Rectal smooth muscle tissue (tissue), 1 donor: ENCODE results near the gene CEP55.

Experiments
- H3K27ac ChIP-seq: one replicate; pipeline ENCODE4 v1.7.0; 2013; ENCODE audit warnings: low read depth, low read length, inconsistent platforms
- H3K27me3 ChIP-seq: one replicate; pipeline ENCODE4 v1.7.0; 2013; ENCODE audit warnings: low read length; ENCODE audit not compliant: control insufficient read depth, insufficient read depth
- H3K36me3 ChIP-seq: one replicate; pipeline ENCODE4 v1.7.0; 2013; ENCODE audit warnings: low read length; ENCODE audit not compliant: control insufficient read depth, insufficient read depth
- H3K4me1 ChIP-seq: one replicate; pipeline ENCODE4 v1.7.0; 2013; ENCODE audit warnings: low read length; ENCODE audit not compliant: control insufficient read depth, insufficient read depth
- H3K4me3 ChIP-seq: one replicate; pipeline ENCODE4 v1.7.0; 2013; ENCODE audit warnings: low read length
- H3K9ac ChIP-seq: one replicate; pipeline ENCODE4 v1.7.0; 2013; ENCODE audit warnings: low read length

The CEP55 gene

DNA sequence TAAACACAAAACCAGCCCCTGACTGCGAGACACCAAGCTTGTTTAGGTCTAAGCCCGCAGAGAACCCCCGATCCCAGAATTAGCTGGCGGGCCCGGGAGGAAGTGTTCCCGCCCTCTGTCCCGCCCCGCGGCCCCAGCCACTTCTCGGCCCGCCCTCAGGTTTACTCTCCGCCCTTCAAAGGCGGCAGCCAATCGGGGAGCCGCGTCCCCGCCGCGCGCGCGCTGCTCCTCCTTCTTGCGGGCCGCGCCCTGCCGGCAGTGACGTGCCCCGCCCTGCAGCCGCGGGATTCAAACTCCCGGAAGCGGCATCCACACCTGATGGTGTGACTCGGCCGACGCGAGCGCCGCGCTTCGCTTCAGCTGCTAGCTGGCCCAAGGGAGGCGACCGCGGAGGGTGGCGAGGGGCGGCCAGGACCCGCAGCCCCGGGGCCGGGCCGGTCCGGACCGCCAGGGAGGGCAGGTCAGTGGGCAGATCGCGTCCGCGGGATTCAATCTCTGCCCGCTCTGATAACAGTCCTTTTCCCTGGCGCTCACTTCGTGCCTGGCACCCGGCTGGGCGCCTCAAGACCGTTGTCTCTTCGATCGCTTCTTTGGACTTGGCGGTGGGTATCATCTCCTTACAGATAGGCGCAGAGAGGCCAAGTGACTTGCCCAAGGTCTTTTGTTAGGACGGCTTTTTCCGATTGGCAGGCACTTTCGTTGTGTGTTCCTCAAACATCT, at the start of gene CEP55:
Gene CEP55 (plus strand): TSS at position 291 of the 720 bp plus-strand sequence. CDS start 3,440 bp downstream, outside the sequence.
- Histone ChIP-seq H3K36me3 (no peaks in the 10 kb centered on the region), H3K9ac (peak within 1 kb of the TSS; percentile 74), H3K4me3 (peak within 1 kb of the TSS; percentile 97), H3K4me1 (peaks cover 2% of the 10 kb centered on the region), H3K27me3 (no peaks in the 10 kb centered on the region), H3K27ac (no peak within 1 kb of the TSS)

DNA sequence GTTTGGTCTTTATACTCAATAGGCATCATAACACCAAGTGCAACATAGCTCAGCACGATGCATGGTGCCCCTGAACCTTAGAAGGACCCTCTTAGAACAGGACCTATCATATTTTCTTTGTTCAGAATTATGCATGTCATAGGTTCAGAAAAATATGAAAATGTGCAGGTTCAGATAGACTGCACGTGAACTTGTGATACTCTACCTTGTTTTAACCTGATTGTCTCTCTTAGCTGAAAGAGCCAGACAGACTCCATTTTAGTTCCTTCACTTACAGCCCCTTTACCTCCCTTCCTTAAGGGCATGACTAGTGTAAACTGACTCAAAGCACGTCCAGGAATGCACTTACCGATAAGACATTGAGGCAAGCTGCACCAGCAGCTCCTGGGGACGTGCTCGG, 49.4 kb upstream of the CEP55 start:
- no peak overlapping the region for H3K4me3 ChIP-seq
- peak overlapping the region; percentile 99 for H3K27ac ChIP-seq

DNA sequence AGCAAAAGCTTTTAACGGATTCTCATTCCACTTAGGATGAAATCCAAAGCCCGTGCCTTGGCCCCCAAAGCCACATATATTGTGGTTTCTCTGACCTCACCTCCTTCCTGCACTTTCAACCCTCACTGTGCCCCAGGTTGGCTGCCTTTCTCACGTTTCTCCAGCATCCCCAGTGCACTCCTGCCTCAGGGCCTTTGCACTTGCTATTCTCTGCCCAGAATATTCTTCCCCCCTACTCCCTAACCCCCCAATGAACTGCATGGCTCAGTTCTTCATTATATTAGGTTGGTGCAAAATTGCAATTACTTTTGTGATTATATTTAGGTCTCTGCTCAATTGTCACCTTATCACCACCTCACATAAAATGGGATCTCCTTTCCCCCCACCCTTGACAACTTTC, 48.4 kb upstream of the CEP55 start:
- no peak overlapping the region for H3K27ac ChIP-seq
- no peaks in the 10 kb centered on the region for H3K27me3 ChIP-seq
- H3K4me1 ChIP-seq: peaks cover 34% of the 10 kb centered on the region
- H3K9ac ChIP-seq: no peak overlapping the region
- peaks cover 5% of the 10 kb centered on the region for H3K36me3 ChIP-seq
- no peak overlapping the region for H3K4me3 ChIP-seq

More for the DNA sequence above, 49.4 kb upstream of the CEP55 start:
- Histone ChIP-seq H3K9ac (no peak overlapping the region), H3K4me1 (peaks cover 43% of the 10 kb centered on the region), H3K36me3 (peaks cover 5% of the 10 kb centered on the region), H3K27me3 (no peaks in the 10 kb centered on the region)

DNA sequence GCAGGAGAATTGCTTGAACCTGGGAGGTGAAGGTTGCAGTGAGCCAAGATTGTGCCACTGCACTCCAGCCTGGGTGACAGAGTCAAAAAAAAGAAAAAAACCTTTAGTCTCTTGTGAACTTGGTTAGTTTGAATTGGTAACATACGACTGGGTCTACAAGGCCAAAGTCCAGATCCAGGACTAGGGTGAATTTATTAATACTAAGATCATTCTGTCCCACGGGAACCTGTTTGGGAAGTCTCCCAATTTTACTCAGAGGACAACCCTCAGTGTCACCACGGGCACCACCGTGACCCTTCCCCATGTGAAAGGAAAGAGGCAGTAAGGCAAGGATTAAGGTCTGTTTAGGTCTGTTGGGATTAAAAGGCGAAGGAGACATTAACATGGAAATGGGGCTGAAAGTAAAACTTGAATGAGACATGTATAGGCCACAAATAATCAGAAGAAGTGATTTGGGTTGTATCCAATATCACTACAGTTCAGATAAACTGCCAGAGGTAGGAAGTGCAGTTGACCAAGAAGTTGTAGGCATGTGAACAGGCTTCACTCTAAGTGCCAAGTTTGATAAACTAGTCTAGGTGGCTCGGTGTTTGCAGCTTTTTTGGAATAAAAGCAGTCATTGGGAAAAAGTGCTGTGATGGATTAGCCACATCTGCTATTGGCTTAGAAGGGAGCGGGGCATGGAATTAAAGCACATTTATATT, 45.0 kb upstream of the CEP55 start:
- peaks cover 5% of the 10 kb centered on the region for H3K36me3 ChIP-seq
- H3K27ac ChIP-seq: no peak overlapping the region
- no peaks in the 10 kb centered on the region for H3K27me3 ChIP-seq
- no peak overlapping the region for H3K9ac ChIP-seq
- peaks cover under 1% of the 10 kb centered on the region for H3K4me1 ChIP-seq
- H3K4me3 ChIP-seq: no peak overlapping the region

DNA sequence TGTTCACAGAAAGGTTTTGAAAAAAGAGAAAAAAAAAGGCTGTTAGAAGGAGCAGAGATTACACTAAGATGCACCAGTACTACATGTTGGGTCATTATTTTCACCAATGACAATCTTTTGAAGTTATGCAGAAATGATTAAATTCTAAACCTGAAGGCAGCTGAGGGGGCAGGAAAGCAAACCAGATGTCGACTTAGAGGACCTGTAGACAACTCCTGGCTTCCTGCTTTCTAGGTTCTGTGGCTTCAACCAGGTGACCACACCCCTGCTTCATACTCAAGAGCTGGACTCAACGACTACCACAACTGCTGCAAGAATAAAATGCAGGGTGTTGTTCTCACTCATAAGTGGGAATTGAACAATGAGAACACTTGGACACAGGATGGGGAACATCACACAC, 44.3 kb upstream of the CEP55 start:
- Histone ChIP-seq H3K4me1 (no peaks in the 10 kb centered on the region), H3K27me3 (no peaks in the 10 kb centered on the region), H3K4me3 (no peak overlapping the region), H3K36me3 (peaks cover 5% of the 10 kb centered on the region), H3K9ac (no peak overlapping the region), H3K27ac (no peak overlapping the region)

DNA sequence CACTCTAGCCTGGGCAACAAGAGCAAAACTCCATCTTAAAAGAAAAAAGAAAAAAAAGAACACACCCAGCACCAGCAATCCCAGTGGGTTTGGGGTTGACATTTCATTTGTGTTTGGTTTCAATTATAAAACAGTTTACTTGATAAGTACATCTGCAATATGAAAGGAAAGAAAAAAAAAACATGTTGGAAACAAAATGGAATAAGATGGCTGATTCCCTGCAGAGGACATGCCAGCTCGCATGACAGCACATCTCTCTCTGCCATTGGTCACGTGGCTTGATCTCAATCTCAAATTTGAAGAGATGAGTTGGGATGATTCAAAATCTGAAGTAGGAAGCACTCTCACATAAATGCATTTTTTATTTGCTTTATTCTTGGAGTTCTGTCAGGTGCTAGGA, 42.3 kb upstream of the CEP55 start:
- Histone ChIP-seq H3K36me3 (peaks cover 5% of the 10 kb centered on the region), H3K4me3 (no peak overlapping the region), H3K4me1 (peaks cover 6% of the 10 kb centered on the region), H3K9ac (no peak overlapping the region), H3K27ac (no peak overlapping the region), H3K27me3 (no peaks in the 10 kb centered on the region)

DNA sequence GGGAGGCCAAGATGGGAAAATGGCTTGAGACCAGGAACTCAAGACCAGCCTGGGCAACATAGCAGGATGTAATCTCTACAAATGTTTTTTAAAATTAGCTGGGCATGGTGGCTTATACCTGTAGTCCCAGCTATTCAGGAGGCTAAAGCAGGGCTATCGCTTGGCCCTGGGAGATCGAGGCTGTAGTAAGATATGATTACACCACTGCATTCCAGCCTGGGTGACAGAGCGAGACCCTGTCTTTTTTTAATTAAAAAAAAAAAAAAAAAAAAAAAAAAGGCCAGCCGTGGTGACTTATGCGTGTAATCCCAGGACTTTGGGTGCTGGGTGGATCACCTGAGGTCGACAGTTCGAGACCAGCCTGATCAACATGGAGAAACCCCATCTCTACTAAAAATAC, 41.7 kb upstream of the CEP55 start:
- H3K4me3 ChIP-seq: no peak overlapping the region
- no peak overlapping the region for H3K9ac ChIP-seq
- no peaks in the 10 kb centered on the region for H3K27me3 ChIP-seq
- H3K4me1 ChIP-seq: peaks cover 11% of the 10 kb centered on the region
- H3K27ac ChIP-seq: no peak overlapping the region
- H3K36me3 ChIP-seq: peaks cover 5% of the 10 kb centered on the region

DNA sequence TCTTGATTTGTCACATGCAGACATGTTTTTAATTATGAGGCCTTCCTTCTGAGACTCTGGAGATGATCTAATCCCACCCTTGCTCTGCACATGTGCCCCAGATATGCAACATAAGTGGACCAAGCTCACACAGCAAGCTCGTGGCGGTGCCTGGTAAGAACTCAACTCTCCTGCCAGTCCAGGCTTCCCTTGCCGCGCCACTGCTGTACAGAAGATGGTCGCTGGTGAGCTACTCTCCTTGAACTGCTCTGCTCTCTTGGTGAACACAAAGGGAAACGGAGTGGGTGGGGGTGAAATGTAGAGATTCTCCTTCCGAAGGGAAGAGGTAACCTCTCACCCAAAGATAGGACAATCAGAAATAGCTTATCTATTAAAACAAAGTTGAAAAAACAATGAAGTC, 39.9 kb upstream of the CEP55 start:
- no peak overlapping the region for H3K4me3 ChIP-seq

DNA sequence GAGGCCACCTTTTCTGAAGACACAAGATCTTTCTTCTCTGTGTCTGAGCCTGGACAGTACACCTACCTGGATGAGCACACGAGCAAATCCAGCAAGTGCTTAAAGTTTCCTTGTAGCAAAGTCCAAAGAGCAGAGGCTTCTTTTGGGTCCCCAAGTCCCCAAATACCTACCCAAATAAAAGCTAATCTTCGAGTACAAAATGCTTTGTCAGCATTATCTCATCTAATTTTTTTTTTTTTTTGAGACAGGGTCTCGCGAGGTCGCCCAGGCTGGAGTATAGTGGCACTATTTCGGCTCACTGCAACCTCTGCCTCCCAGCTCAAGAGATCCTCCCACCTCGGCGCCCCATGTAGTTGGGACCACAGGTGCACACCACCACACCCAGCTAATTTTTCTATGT, 38.9 kb upstream of the CEP55 start:
- Histone ChIP-seq H3K27me3 (no peaks in the 10 kb centered on the region), H3K27ac (peak overlapping the region; percentile 88), H3K9ac (no peak overlapping the region), H3K36me3 (no peaks in the 10 kb centered on the region), H3K4me1 (peaks cover 16% of the 10 kb centered on the region), H3K4me3 (no peak overlapping the region)

More for the DNA sequence above, 39.9 kb upstream of the CEP55 start:
- Histone ChIP-seq H3K4me1 (peaks cover 15% of the 10 kb centered on the region), H3K27me3 (no peaks in the 10 kb centered on the region), H3K36me3 (peaks cover 2% of the 10 kb centered on the region), H3K27ac (no peak overlapping the region), H3K9ac (no peak overlapping the region)

DNA sequence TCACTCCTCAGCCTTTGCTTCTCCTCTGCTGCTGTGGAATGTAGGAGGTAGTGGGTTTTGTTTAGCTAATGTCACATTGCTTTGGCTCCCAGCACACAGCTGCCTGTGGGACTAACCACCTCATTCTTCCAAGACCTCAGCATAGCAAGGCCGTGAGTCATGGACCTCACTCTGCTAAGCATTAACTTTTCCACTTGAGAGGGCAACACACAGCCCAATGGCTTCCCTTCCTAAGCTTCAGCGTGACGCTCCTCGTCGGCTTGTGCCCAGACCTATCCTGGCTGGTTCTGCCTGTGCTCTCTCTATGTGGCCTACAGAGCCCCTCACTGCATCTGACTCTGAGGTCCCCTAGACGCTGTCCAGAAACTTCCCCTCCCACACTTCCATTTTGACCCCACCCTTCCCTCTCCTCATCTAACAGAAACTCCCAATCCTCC, 37.6 kb upstream of the CEP55 start:
- Histone ChIP-seq H3K36me3 (no peaks in the 10 kb centered on the region), H3K4me3 (peak overlapping the region; percentile 5), H3K4me1 (peaks cover 19% of the 10 kb centered on the region), H3K27ac (peak overlapping the region; percentile 88), H3K27me3 (no peaks in the 10 kb centered on the region), H3K9ac (no peak overlapping the region)

DNA sequence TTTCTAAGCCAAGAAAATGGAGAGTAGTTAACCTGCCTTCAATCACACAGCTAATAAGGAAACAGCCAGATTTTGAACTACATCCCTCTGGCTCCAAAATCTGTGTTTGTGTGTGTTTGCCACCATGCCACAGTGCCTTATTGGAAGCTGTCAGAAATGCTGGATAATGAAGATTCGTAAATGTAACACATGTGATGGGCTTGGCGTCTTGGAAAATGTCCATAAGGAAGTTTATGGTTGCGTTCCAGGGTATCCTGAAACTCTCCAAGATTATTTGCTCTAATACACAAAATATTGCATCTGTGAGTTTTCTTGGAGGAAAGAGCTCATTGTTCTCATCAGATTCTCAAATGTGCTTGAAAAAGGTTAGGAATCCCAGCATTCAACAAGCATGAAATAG, 36.9 kb upstream of the CEP55 start:
- H3K4me1 ChIP-seq: peaks cover 25% of the 10 kb centered on the region
- H3K9ac ChIP-seq: no peak overlapping the region

DNA sequence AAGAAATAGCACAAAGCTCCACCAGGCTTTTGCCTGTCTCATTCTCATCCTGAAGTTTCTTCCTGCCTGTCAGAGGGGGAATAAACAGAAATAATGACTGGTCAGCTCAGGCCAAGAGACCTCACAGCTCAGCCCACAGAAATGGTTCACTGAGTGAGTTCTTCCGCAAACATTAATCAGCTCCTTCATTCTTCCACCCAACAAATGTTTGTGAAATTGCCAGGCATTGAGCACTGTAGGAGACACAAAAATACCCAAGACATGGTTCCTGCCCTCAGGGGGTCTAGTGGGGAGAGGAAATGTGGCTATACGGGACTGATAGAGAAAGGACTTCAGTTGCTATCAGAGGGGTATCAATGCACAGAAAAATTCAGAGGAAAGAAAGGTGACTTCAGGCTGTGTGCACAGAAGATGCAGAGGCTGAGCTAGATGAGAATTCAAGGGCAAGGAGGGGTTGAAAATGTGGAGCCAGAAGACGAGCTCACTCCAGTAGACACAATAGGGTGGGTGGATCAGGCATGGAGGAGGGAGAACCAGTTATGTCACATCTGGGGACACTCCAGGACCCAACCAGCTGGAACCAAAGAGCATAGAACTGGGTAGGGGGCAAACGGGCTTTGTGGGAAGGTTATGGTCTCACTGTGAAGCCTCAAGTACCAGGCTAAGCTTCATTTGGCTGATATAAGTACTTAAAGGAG, 35.2 kb upstream of the CEP55 start:
- Histone ChIP-seq H3K27me3 (no peaks in the 10 kb centered on the region), H3K4me3 (no peak overlapping the region), H3K27ac (peak overlapping the region; percentile 80), H3K9ac (no peak overlapping the region), H3K4me1 (peaks cover 39% of the 10 kb centered on the region), H3K36me3 (no peaks in the 10 kb centered on the region)

More for the DNA sequence above, 36.9 kb upstream of the CEP55 start:
- Histone ChIP-seq H3K27ac (peak overlapping the region; percentile 88), H3K36me3 (no peaks in the 10 kb centered on the region), H3K27me3 (no peaks in the 10 kb centered on the region), H3K4me3 (no peak overlapping the region)
